Stimulated activated CD4-positive, alpha-beta T cell treated with anti-CD3 and anti-CD28 coated beads, Interleukin-12 subunit alpha, Interleukin-12 subunit beta, amount 100 ng/mL, for 48 hours (primary cell): Measurements from ENCODE around the gene NATD1.

Experiments used
- DNase-seq, 3 donors: peaks; one replicate each; pipeline ENCODE4 v3.0.0-alpha.2; 2020; ENCODE audit warnings: low read depth in 2 of 3, low spot score in 1 of 3

Gene NATD1, protein sequence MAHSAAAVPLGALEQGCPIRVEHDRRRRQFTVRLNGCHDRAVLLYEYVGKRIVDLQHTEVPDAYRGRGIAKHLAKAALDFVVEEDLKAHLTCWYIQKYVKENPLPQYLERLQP

GRCh38 chr17:21252796-21253645 lies at the start of gene NATD1:
Gene NATD1, minus strand, starts transcription at chr17:21253410. Its CDS starts 146 bp downstream, at chr17:21253264.
- peak; percentile 45 to 64 (median 46) for DNase-seq

DNA sequence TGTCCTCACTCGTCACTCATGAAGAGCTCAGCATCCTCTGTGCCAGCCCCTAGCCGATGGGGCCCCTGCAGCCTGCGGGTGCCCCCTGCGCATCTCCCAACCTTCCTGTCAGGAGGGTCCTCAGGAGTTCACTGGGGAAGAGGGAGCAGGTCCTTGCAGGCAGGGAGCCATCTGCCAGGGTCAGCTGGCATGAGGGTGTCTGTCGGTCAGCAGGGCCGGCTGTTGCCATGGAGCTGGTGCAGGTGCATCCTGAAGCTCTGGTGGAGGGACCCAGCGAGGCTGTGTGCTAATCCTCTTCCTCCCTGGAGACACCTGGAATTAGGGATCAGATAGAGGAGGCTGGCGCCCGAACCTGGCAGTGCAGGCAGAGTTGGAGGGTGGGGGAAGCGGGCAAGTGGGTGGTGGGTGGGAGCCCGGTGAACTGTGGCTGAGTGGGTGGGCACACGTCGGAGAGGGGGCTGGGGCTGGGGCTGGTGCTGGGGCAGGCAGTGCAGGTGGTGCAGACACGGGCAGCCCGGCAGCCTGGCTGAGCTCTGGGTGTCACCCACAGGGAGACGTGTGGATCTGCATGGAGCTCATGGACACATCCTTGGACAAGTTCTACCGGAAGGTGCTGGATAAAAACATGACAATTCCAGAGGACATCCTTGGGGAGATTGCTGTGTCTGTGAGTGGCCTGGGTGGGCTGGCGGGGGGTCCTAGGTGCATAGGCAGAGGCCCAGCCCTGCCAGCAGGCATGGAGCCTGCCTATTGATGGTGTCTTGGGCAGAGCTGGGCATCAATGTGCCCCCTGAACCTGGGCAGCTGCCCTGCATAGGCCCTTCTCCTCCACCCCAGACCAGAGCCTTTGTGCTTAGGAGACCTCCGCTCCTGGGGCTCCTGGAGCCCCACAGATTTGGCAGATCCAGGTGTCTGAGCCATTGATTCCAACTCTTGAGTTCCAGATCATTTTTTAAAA lies 48.7 kb upstream of the NATD1 start:
- no peak for DNase-seq

- DNase-seq, result no peak
Measured at GRCh38 chr17:21300601-21301571, 47.7 kb upstream of the NATD1 start.

- no peak for DNase-seq
Measured at GRCh38 chr17:21299981-21300600, 46.9 kb upstream of the NATD1 start.

DNA sequence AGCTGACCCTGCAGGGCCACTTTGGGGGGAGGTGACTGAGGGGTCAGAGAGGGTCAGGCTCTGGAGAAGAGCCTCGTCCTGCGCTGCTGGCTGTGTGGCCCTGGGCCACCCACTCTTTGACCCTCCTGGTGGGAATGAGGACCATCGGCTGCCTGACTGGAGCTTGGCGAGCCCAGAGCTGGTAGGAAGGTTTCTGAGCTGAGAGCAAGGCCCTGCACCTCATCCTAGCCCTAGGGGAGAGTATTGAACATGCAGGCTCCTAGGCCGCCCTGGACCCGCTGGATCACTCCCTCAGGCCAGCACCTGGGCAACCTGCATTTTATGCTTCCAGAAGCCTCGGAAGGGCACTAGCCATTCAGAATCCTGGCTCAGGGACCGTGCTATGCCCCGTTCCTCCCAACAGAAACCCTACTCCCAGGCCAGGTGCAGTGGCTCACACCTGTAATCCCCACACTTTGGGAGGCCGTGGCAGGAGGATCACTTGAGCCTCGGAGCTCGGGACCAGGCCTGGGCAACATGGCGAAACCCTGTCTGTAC lies 45.8 kb upstream of the NATD1 start:
- DNase-seq, result no peak

- no peak for DNase-seq
Measured at GRCh38 chr17:21298056-21298982, 45.1 kb upstream of the NATD1 start.

DNA sequence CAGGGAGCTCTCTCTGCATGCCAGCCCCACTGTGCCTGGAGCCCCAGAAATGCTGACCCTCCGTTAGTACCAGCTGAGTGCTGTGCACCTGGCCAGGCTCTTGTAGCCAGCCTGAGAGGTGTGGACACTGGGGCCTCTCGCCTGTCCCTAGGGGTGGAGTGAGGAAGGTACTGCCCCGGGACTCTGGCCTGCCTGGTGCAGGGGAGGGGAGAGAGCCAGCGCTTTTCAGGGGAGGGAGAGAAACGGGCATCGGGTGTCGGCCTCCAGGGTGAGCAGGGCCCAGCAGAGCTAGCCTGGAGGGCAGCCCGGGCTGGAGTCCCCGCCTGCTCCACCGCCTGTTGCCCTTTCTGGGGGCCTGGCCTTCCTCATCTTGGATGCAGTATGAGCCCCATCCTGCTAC lies 44.4 kb upstream of the NATD1 start:
- DNase-seq, result no peak

DNA sequence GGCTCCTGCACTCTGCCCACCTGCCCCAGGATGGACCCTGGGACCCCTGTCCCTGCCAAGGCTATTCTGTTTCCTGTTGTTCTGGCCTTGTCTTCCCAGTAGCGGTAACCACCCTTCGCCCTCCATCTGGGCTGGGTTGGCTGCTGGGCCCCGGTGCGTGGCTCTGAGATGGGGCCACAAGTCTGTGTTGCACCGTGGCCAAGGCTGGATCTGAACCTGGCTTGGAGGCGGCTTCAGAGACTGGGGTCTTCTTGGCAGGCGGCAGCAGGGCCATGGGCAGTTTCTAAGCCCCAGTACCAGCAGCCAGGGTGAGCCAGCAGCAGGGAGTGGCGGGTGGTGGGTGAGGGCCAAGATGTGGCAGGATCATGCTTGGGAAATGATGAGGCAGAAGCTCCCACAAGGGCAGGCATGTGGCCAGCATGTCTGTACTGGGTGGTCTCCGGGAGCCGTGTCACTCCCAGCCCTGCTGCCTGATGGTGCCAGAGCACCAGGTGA lies 43.9 kb upstream of the NATD1 start:
- DNase-seq, result no peak

DNA sequence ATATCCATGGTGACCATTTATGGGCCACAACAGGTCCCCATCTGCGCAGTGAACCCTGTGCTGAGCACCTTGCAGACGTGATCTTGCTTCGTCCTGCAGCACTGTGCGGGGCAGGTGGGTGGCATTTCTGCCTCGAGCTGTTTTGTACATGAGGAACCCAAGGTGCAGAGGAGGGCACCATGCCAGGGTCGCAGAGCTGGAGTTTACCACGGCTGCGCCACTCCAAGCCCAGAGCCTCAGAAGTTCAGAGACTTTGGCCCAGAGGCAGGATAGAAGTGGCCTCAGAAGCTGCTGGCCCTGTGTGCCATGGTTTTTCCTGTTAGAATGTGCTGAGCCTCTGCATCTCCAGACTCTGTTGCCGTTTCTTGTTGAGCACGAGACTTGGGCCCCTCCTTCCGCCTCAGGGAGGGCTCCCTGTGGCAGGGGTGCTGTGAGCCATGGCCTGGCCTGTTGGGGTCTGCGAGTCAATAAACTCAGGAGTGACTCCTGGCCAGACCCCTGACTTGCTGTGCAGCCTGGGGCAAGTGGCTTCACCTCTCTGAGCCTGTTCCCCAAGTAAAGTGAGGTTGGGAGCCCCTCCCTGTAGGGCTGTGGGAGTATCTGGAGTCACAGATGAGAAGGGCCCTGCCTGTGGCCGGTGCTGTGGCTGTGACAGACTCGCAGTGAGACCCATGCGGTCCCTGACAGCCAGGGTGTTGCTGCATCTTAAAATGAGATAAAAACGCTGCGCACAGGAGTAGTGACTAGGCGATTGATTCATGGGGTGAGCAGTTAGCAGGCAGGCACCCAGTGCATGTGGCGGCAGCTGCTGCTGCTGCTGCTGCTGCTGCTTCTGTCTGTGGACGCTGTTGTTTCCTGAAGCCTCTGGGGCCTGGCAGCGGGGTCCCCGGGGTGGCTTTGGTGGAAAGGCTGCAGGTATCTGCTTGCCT lies 43.2 kb upstream of the NATD1 start:
- no peak for DNase-seq

DNA sequence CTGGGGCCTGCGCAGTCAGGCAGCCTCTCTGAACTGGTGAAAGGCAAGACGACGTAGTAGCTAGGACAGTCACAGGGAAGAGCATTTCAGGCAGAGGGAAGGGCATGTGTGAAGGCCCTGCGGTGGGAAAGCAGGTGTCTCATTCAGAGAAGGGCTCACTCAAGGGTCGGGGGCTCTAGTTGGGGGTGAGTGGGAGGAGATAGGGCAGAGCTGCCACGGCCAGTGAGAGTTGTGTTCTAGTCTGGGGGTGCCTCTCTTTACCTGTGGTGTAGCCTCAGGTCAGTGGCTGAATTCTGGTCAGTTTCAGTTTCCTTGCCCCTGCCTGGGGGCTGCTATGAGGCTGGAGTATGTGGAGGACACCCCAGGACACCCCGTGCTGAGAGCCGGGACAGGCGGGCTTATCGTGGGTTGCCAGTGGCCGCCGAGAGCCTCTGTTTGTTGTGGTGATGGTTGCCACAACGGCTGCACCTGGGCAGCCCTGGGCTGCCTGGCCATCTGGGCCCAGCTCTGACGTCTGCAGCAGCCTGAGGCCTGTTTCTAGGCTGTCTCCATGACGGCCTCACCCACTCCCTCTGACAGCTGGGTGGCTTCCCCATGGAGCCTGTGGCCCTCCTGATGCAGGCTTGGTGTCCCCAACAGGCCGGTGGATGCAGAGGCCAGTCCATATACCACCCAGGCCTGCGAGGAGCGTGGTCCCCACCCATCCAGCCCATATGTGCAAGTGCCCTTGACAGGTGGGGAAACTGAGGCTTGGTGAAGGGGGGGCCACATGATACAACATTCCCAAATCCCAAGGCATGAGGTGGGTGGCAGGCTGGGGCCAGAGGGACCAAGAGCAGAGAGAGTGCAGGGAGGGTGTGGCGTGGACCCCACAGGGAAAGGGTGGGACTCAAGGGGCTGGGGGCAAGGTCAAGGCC lies 42.1 kb upstream of the NATD1 start:
- no peak for DNase-seq

- no peak for DNase-seq
Measured at GRCh38 chr17:21294321-21295035, 41.3 kb upstream of the NATD1 start.

GRCh38 chr17:21293831-21294210 lies 40.6 kb upstream of the NATD1 start:
- no peak for DNase-seq

DNA sequence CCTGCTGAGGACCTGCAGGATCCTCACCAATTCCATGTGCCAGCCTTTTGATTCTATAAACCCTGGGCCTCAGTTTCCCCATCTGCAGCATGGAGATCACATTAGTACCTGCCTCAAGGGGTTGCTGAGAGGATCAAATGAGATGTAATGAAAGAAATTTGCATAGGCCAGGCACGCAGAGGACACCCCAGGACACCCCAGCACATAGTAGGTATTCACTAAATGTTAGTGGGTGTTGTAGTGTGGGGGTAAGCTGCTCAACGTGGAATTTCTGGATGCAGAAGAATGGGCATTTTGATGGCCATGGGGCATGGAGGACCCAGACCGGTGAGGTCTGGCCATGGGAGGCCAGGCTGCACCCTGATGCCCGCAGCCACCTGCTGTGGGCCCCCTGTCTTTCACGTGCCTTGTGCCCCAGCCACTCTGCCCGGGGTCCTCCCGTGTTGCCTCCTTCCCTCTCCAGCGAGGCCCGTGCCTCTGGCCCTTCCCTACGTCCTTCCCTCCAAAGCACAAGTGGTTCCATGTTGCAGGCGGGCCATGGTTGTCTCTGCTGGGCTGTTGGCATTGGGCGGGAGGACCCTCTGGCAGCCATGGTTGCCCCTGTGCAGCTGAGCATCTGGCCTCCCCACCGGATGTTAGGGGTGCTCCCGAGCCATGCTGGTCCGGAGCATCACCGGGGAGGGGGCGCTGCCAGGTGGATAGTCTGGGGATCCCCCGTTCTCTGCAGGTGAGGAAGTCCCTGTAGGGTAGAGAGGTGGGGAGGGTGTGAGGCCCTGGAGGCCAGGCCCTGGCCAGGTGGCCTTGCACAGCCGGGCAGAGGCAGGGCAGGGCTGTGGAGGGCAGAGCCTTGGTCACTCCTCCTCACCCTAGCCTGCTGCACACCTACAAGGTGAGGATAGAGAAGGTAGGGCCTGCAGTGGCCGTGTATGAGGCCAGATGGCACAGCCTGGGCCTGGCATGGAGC lies 39.9 kb upstream of the NATD1 start:
- DNase-seq, result no peak

DNA sequence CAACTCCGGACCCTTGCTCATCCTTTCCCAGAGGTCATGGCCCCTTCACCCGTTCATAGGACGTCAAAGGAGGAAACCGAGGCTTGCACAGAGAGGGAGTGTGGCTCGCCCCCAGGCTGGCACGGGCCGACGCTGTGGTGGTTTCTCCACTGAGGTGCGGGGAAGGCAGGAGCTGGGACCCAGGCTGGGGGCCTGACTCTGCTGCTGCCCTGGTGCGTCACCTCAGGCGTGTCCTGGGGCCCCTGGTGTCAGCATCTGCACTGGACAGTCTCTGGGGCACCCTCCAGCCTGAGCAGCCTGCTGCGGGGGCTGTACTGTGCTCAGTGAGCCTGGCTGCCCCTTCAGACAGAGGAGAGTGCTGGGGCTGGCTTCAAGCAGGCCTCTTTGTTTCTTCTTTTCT lies 38.7 kb upstream of the NATD1 start:
- DNase-seq, result no peak

DNA sequence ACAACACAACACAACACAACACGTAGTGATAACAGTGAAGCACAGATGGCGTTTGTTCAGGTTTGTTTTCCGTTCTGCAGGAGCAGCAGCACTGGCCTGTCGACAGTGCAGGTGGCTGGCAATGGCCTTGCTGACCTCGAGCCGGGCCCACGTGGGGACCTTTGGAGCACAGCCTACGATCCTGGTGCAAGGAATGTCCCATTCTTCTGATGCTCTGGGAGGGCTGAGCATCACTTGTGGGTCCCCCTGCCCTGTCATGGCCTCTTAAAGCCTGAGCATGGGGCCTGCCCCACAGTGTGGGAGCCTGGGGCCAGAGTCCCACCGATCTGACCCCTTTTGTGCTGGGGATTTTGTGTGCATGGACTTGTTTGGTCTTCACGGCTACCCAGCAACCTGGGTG lies 38.1 kb upstream of the NATD1 start:
- DNase-seq, result no peak
